HL-60 (cell line): ENCODE measurements around the gene DDR1.
"Not testable (repeated sequence)": the region's sequence is repeated elsewhere in the genome, so short reads cannot be mapped to it uniquely, and the experiment has no call there.

ENCODE experiments used
- DNase-seq, 2 experiments: peaks; one replicate each; pipeline ENCODE4 v3.0.0-alpha.2; 2010 to 2020; ENCODE audit warnings: low read depth in 1 of 2, low spot score in 1 of 2
- H3K27ac ChIP-seq: fragments of 250-450 bp; sonication (Bioruptor Pico); replicated peaks from 2 replicates; pipeline ENCODE4 v1.5.1; 2020; ENCODE audit warnings: mild to moderate bottlenecking, moderate library complexity
- H3K27me3 ChIP-seq: fragments of 250-450 bp; sonication (Bioruptor Pico); 2 replicates; pipeline ENCODE4 v1.5.1; 2021; ENCODE audit warnings: mild to moderate bottlenecking, moderate library complexity; ENCODE audit not compliant: insufficient read depth, poor library complexity, severe bottlenecking
- H3K4me3 ChIP-seq: replicated peaks from 2 replicates; pipeline ENCODE4 v1.5.1; 2011; ENCODE audit warnings: mild to moderate bottlenecking, control low read depth, low read length; ENCODE audit not compliant: insufficient read depth
- GABPA ChIP-seq: IDR thresholded peaks from 2 replicates; pipeline ENCODE4 v1.6.1; 2012; ENCODE audit warnings: low read depth
- POLR2AphosphoS5 ChIP-seq: IDR thresholded peaks from 2 replicates; pipeline ENCODE4 v1.6.1; 2012; ENCODE audit warnings: low read depth
- SPI1 ChIP-seq: IDR thresholded peaks from 2 replicates; pipeline ENCODE4 v1.6.1; 2012; ENCODE audit warnings: low read depth, mild to moderate bottlenecking, borderline replicate concordance
- TF ChIP-seq, protein P1 (sequence below): IDR thresholded peaks from 2 replicates; pipeline ENCODE4 v1.6.1; 2012; ENCODE audit warnings: low read depth; ENCODE audit not compliant: insufficient replicate concordance
- TF ChIP-seq, protein P2 (sequence below): IDR thresholded peaks from one replicate; pipeline ENCODE4 v1.5.1; 2011; ENCODE audit warnings: low read length, control low read depth, inconsistent platforms; ENCODE audit not compliant: insufficient read depth

Gene DDR1

DNA sequence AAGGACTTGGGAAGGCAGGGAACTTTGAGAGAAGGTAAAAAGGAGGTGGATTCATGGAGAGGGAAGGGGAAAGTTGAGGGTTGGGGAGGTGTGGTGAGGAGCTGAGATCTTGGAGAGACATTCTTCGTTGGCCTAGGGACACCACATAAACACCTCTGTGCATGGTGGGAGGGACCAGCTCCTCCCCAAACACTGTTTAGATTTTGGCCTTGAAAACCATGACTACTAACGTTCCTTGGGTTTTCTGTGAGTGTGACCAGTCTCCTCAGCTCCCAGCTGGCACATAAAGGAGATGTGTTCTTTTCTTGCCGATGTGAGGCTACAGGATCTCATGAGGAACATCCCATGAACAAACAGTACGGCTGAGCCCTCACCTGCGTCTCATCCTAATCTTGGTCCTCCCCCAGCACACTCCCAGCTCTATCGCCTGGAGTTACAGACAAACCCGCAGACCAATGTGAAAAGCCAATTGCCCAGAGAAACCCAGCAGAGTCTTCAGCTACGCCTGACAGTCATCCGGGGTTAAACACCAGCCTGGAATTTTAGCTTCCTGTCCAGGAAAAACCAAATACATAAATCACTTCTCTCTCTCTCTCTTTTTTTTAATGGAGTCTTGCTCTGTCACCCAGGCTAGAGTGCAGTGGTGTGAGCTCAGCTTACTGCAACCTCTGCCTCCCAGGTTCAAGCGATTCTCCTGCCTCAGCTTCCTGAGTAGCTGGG lies 22.0 kb upstream of the DDR1 start:
- no peaks in the 10 kb centered on the region for H3K27me3 ChIP-seq
- H3K27ac ChIP-seq = no peak overlapping the region
- DNase-seq = no peak
- TF ChIP-seq, protein P1, sequence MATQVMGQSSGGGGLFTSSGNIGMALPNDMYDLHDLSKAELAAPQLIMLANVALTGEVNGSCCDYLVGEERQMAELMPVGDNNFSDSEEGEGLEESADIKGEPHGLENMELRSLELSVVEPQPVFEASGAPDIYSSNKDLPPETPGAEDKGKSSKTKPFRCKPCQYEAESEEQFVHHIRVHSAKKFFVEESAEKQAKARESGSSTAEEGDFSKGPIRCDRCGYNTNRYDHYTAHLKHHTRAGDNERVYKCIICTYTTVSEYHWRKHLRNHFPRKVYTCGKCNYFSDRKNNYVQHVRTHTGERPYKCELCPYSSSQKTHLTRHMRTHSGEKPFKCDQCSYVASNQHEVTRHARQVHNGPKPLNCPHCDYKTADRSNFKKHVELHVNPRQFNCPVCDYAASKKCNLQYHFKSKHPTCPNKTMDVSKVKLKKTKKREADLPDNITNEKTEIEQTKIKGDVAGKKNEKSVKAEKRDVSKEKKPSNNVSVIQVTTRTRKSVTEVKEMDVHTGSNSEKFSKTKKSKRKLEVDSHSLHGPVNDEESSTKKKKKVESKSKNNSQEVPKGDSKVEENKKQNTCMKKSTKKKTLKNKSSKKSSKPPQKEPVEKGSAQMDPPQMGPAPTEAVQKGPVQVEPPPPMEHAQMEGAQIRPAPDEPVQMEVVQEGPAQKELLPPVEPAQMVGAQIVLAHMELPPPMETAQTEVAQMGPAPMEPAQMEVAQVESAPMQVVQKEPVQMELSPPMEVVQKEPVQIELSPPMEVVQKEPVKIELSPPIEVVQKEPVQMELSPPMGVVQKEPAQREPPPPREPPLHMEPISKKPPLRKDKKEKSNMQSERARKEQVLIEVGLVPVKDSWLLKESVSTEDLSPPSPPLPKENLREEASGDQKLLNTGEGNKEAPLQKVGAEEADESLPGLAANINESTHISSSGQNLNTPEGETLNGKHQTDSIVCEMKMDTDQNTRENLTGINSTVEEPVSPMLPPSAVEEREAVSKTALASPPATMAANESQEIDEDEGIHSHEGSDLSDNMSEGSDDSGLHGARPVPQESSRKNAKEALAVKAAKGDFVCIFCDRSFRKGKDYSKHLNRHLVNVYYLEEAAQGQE = no peak
- TF ChIP-seq POLR2AphosphoS5 = no peak
- TF ChIP-seq GABPA = no peak
- no peak for TF ChIP-seq SPI1
- TF ChIP-seq, protein P2, sequence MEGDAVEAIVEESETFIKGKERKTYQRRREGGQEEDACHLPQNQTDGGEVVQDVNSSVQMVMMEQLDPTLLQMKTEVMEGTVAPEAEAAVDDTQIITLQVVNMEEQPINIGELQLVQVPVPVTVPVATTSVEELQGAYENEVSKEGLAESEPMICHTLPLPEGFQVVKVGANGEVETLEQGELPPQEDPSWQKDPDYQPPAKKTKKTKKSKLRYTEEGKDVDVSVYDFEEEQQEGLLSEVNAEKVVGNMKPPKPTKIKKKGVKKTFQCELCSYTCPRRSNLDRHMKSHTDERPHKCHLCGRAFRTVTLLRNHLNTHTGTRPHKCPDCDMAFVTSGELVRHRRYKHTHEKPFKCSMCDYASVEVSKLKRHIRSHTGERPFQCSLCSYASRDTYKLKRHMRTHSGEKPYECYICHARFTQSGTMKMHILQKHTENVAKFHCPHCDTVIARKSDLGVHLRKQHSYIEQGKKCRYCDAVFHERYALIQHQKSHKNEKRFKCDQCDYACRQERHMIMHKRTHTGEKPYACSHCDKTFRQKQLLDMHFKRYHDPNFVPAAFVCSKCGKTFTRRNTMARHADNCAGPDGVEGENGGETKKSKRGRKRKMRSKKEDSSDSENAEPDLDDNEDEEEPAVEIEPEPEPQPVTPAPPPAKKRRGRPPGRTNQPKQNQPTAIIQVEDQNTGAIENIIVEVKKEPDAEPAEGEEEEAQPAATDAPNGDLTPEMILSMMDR = no peak
- H3K4me3 ChIP-seq = no peak overlapping the region

DNA sequence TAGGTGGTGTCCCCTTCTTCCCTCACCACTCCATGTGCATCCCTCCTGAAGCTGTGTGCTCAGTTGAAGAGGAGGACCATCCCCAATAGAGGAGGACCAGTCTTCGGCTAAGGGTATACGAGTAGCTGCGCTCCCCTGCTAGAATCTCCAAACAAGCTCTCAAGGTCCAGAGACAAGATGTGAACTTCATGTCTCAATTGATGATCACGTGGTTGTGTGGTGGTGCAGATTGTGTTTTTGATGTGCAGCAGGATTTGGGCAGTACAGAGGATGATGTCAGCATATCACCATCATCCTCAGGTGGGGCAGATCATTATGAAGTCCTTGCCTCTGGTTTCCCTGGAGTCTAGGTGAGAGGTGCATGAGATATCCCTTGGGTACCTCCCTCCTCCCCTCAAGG lies 20.0 kb upstream of the DDR1 start:
- TF ChIP-seq GABPA = no peak
- TF ChIP-seq, protein P1 = no peak
- no peak for TF ChIP-seq POLR2AphosphoS5
- TF ChIP-seq, protein P2 = no peak
- no peak for TF ChIP-seq SPI1
- no peak overlapping the region for H3K4me3 ChIP-seq
- H3K27me3 ChIP-seq = no peaks in the 10 kb centered on the region
- no peak overlapping the region for H3K27ac ChIP-seq
- DNase-seq = no peak

DNA sequence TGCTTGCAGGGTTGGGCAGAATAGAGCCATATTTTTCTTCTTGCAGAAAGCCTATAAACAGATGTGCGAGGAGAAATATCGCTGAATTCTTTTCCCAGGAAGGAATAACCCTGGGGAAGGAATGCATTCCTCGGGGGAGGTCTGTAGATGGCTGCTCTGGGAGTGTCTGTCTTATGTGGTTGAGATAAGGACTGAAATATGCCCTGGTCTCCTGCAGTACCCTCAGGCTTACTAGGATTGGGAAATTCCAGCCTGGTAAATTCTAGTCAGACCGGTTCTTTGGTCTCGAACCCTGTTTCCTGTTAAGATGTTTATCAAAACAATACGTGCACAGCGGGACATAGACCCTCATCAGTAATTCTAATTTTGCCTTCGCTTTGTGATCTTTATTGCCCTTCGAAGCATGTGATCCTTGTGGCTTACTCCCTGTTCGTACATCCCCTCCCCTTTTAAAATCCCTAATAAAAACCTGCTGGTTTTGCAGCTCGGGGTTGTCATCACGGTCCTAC lies 15.0 kb upstream of the DDR1 start:
- H3K4me3 ChIP-seq, H3K27ac ChIP-seq, H3K27me3 ChIP-seq, DNase-seq: not testable (repeated sequence)

DNA sequence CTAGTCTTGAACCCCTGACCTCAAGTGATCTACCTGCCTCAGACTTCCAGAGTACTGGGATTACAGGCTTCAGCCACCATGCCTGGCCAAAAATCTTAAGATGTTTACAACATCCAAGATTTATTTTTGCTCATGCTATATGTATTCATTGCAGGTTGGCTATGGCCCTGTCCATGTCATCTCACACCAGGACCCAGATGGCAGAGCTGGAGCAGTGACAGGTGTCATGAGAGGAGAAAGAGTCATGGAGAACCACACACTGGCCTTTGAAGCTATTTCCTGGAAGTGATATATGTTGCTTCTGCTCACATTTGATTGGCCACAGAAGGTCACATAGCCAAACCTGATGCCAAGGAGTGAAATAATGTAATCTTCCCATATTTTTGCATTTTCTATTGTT lies 13.8 kb upstream of the DDR1 start:
- TF ChIP-seq GABPA (no peak), SPI1 (no peak), POLR2AphosphoS5 (no peak)
- TF ChIP-seq, protein P2 = no peak
- TF ChIP-seq, protein P1 = no peak
- DNase-seq = no peak
- H3K4me3 ChIP-seq = no peak overlapping the region
- no peak overlapping the region for H3K27ac ChIP-seq
- H3K27me3 ChIP-seq = no peaks in the 10 kb centered on the region
